ENCODE measurements around the gene G6PC3. TPM values are rescaled to one million over a fixed set of nuclear protein-coding genes. Genes with fewer than 3 reads are reported as not detected.

The G6PC3 gene
- total RNA-seq, 3 donors from 2014 or later (not counting 1 experiment from before 2014, with no cell fraction given): 18.2 to 21.7 (median 20.6) TPM

- H3K36me3 Mint-ChIP-seq: no peaks in the 10 kb centered on the region
- H3K4me1 Mint-ChIP-seq: peaks cover 33 to 35% of the 10 kb centered on the region in 2 donors
- Histone ChIP-seq H3K4me1 (ENCODE audit: control insufficient read depth, insufficient read depth, low read length) (peaks cover 26% of the 10 kb centered on the region), H3K27me3 (ENCODE audit: control insufficient read depth, insufficient read depth, low read length) (no peaks in the 10 kb centered on the region), H3K9me3 (ENCODE audit: control insufficient read depth, insufficient read depth, low read length) (no peaks in the 10 kb centered on the region), H3K36me3 (ENCODE audit: control insufficient read depth, insufficient read depth, low read length) (peaks cover 14% of the 10 kb centered on the region), H3K4me3 (ENCODE audit: low read length) (peak overlapping the region; percentile 80), H3K27ac (ENCODE audit: low read length) (peak overlapping the region; percentile 84)
- TF ChIP-seq CTCF (IDR thresholded peaks at IDR 0.05): no peak
- peak overlapping the region; percentile 95 for H3K4me3 Mint-ChIP-seq
- DNase-seq (no peak), ATAC-seq (peak in 2 of 3 donors; percentile 54 to 55)
- intact Hi-C loops (cut with micrococcal nuclease): loop anchor here (5.0 kb wide), 1 partner anchor 51 kb away; the partner anchor contains the start of gene HDAC5
- H3K9me3 Mint-ChIP-seq: no peaks in the 10 kb centered on the region
- H3K27me3 Mint-ChIP-seq (ENCODE audit: low read depth in 2 of 2): no peaks in the 10 kb centered on the region
- peak overlapping the region; percentile 93 for H3K27ac Mint-ChIP-seq
- 0% methylated on average over 2 of the region's 3 CpGs for WGBS (ENCODE audit: insufficient coverage)
Observed at GRCh38 chr17:44071198-44071520, 624 bp downstream of the G6PC3 start.

- H3K4me1 Mint-ChIP-seq: peaks cover 30 to 31% of the 10 kb centered on the region in 2 donors
- Histone ChIP-seq H3K4me1 (ENCODE audit: control insufficient read depth, insufficient read depth, low read length) (peaks cover 24% of the 10 kb centered on the region), H3K27ac (ENCODE audit: low read length) (no peak overlapping the region), H3K4me3 (ENCODE audit: low read length) (no peak overlapping the region), H3K36me3 (ENCODE audit: control insufficient read depth, insufficient read depth, low read length) (peaks cover 18% of the 10 kb centered on the region), H3K27me3 (ENCODE audit: control insufficient read depth, insufficient read depth, low read length) (no peaks in the 10 kb centered on the region), H3K9me3 (ENCODE audit: control insufficient read depth, insufficient read depth, low read length) (no peaks in the 10 kb centered on the region)
- H3K27me3 Mint-ChIP-seq (ENCODE audit: low read depth in 2 of 2): no peaks in the 10 kb centered on the region
- H3K27ac Mint-ChIP-seq: peak overlapping the region; percentile 93
- no peaks in the 10 kb centered on the region for H3K36me3 Mint-ChIP-seq
- peak overlapping the region; percentile 95 for H3K4me3 Mint-ChIP-seq
- no peaks in the 10 kb centered on the region for H3K9me3 Mint-ChIP-seq
- DNase-seq (no peak), ATAC-seq (no peak)
- WGBS (ENCODE audit: insufficient coverage): 65% methylated on average over 2 of the region's 2 CpGs
- TF ChIP-seq CTCF (IDR thresholded peaks at IDR 0.05): no peak
- intact Hi-C loops (cut with micrococcal nuclease): loop anchor here (5.0 kb wide), 1 partner anchor 51 kb away; the partner anchor contains the start of gene HDAC5
Observed at GRCh38 chr17:44071772-44072171, 1.2 kb downstream of the G6PC3 start.

GRCh38 chr17:44074231-44074910 lies 3.8 kb downstream of the G6PC3 start:
- no peak for TF ChIP-seq CTCF (IDR thresholded peaks at IDR 0.05)
- Histone ChIP-seq H3K36me3 (ENCODE audit: control insufficient read depth, insufficient read depth, low read length) (peaks cover 37% of the 10 kb centered on the region), H3K4me1 (ENCODE audit: control insufficient read depth, insufficient read depth, low read length) (peaks cover 25% of the 10 kb centered on the region), H3K27me3 (ENCODE audit: control insufficient read depth, insufficient read depth, low read length) (no peaks in the 10 kb centered on the region), H3K27ac (ENCODE audit: low read length) (no peak overlapping the region), H3K9me3 (ENCODE audit: control insufficient read depth, insufficient read depth, low read length) (no peaks in the 10 kb centered on the region), H3K4me3 (ENCODE audit: low read length) (no peak overlapping the region)
- H3K4me1 Mint-ChIP-seq: peaks cover 25 to 34% of the 10 kb centered on the region in 2 donors
- H3K27ac Mint-ChIP-seq: peak overlapping the region in 1 of 2 donors; percentile 43
- DNase-seq (no peak), ATAC-seq (no peak)
- intact Hi-C loops (cut with micrococcal nuclease): loop anchor here (5.0 kb wide), 1 partner anchor 48 kb away; the partner anchor contains the start of gene HDAC5
- H3K9me3 Mint-ChIP-seq: no peaks in the 10 kb centered on the region
- WGBS (ENCODE audit: insufficient coverage): 93% methylated on average over 9 of the region's 9 CpGs
- H3K27me3 Mint-ChIP-seq (ENCODE audit: low read depth in 2 of 2): no peaks in the 10 kb centered on the region
- H3K4me3 Mint-ChIP-seq: no peak overlapping the region
- H3K36me3 Mint-ChIP-seq: no peaks in the 10 kb centered on the region
